Liver (tissue), 3 donors: ENCODE results near the gene BCAT1.

Experiments used
- FOXA2 ChIP-seq: IDR thresholded peaks from 2 replicates; pipeline ENCODE4 v1.6.1; 2016; ENCODE audit warnings: antibody characterized with exemption
- HNF4G ChIP-seq: IDR thresholded peaks from 2 replicates; pipeline ENCODE4 v1.6.1; 2016; ENCODE audit warnings: antibody characterized with exemption
- MAX ChIP-seq: IDR thresholded peaks from 2 replicates; pipeline ENCODE4 v1.6.1; 2016; ENCODE audit warnings: antibody characterized with exemption
- RAD21 ChIP-seq, 2 donors: IDR thresholded peaks; 2 replicates each; pipeline ENCODE4 v1.6.1; 2016; ENCODE audit warnings: antibody characterized with exemption in 2 of 2, mild to moderate bottlenecking in 2 of 2
- REST ChIP-seq: IDR thresholded peaks from 2 replicates; pipeline ENCODE4 v1.6.1; 2016; ENCODE audit warnings: antibody characterized with exemption, mild to moderate bottlenecking
- YY1 ChIP-seq: IDR thresholded peaks from 2 replicates; pipeline ENCODE4 v1.6.1; 2016; ENCODE audit warnings: antibody characterized with exemption, mild to moderate bottlenecking
- TF ChIP-seq, protein P1 (sequence below): fragments of 150-350 bp; IDR thresholded peaks from 2 replicates; pipeline ENCODE4 v1.5.1; 2017; ENCODE audit warnings: improper control_type of control experiment, low read depth, low read length; ENCODE audit not compliant: missing input control
- TF ChIP-seq, protein P2 (sequence below): IDR thresholded peaks from 2 replicates; pipeline ENCODE4 v1.6.1; 2016; ENCODE audit warnings: antibody characterized with exemption
- donor health status: healthy.
- donor health status: healthy.

- TF ChIP-seq FOXA2 (no peak), HNF4G (no peak), MAX (no peak), REST (no peak), YY1 (no peak), RAD21 (IDR thresholded peaks at IDR 0.05) (no peak)
- TF ChIP-seq, protein P1, sequence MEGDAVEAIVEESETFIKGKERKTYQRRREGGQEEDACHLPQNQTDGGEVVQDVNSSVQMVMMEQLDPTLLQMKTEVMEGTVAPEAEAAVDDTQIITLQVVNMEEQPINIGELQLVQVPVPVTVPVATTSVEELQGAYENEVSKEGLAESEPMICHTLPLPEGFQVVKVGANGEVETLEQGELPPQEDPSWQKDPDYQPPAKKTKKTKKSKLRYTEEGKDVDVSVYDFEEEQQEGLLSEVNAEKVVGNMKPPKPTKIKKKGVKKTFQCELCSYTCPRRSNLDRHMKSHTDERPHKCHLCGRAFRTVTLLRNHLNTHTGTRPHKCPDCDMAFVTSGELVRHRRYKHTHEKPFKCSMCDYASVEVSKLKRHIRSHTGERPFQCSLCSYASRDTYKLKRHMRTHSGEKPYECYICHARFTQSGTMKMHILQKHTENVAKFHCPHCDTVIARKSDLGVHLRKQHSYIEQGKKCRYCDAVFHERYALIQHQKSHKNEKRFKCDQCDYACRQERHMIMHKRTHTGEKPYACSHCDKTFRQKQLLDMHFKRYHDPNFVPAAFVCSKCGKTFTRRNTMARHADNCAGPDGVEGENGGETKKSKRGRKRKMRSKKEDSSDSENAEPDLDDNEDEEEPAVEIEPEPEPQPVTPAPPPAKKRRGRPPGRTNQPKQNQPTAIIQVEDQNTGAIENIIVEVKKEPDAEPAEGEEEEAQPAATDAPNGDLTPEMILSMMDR: no peak
- TF ChIP-seq, protein P2, sequence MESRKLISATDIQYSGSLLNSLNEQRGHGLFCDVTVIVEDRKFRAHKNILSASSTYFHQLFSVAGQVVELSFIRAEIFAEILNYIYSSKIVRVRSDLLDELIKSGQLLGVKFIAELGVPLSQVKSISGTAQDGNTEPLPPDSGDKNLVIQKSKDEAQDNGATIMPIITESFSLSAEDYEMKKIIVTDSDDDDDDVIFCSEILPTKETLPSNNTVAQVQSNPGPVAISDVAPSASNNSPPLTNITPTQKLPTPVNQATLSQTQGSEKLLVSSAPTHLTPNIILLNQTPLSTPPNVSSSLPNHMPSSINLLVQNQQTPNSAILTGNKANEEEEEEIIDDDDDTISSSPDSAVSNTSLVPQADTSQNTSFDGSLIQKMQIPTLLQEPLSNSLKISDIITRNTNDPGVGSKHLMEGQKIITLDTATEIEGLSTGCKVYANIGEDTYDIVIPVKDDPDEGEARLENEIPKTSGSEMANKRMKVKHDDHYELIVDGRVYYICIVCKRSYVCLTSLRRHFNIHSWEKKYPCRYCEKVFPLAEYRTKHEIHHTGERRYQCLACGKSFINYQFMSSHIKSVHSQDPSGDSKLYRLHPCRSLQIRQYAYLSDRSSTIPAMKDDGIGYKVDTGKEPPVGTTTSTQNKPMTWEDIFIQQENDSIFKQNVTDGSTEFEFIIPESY: no peak
Measured at GRCh38 chr12:24845615-24846014, 103.3 kb downstream of the BCAT1 start.
